Mesenchymal stem cell (in vitro differentiated cells and primary cell): Measurements from ENCODE around the gene NFASC.

ENCODE experiments used
- DNase-seq: peaks from one replicate; pipeline ENCODE4 v3.0.0-alpha.2; 2013
- H2AFZ ChIP-seq: one replicate; pipeline ENCODE4 v1.6.1; 2013; ENCODE audit warnings: low read depth, mild to moderate bottlenecking, control low read depth, inconsistent platforms, low read length, moderate library complexity
- H2AK5ac ChIP-seq: 2 replicates; pipeline ENCODE4 v1.6.1; 2013; ENCODE audit warnings: low read length, moderate library complexity, mild to moderate bottlenecking, inconsistent platforms; ENCODE audit not compliant: severe bottlenecking
- H2BK120ac ChIP-seq: one replicate; pipeline ENCODE4 v1.6.1; 2013; ENCODE audit warnings: low read depth, mild to moderate bottlenecking, inconsistent platforms, low read length, moderate library complexity
- H2BK12ac ChIP-seq, 2 experiments: one replicate each; pipeline ENCODE4 v1.6.1; 2013; ENCODE audit warnings: inconsistent platforms in 2 of 2, low read length in 2 of 2, mild to moderate bottlenecking in 2 of 2, moderate library complexity in 2 of 2, control low read depth in 1 of 2
- H2BK15ac ChIP-seq: one replicate; pipeline ENCODE4 v1.6.1; 2013; ENCODE audit warnings: mild to moderate bottlenecking, low read depth, inconsistent platforms; ENCODE audit not compliant: poor library complexity, severe bottlenecking
- H2BK5ac ChIP-seq: 2 replicates; pipeline ENCODE4 v1.6.1; 2013; ENCODE audit warnings: low read depth, mild to moderate bottlenecking, low read length, control low read depth, inconsistent platforms; ENCODE audit not compliant: poor library complexity, severe bottlenecking
- H3K14ac ChIP-seq, 2 experiments: one replicate each; pipeline ENCODE4 v1.6.1; 2013; ENCODE audit warnings: inconsistent platforms in 2 of 2, low read length in 2 of 2, control low read depth in 1 of 2, mild to moderate bottlenecking in 1 of 2, moderate library complexity in 1 of 2
- H3K18ac ChIP-seq, 2 experiments: one replicate each; pipeline ENCODE4 v1.6.1; 2013; ENCODE audit warnings: inconsistent platforms in 2 of 2, low read length in 2 of 2, control low read depth in 1 of 2, low read depth in 1 of 2, mild to moderate bottlenecking in 1 of 2
- H3K23ac ChIP-seq, 2 experiments: one replicate each; pipeline ENCODE4 v1.6.1; 2013; ENCODE audit warnings: inconsistent platforms in 2 of 2, low read length in 2 of 2, mild to moderate bottlenecking in 2 of 2, moderate library complexity in 2 of 2, control low read depth in 1 of 2
- H3K27ac ChIP-seq: 2 replicates; pipeline ENCODE4 v1.5.1; 2013; ENCODE audit warnings: mild to moderate bottlenecking, moderate library complexity, low read length, control low read depth, inconsistent platforms; ENCODE audit not compliant: poor library complexity, severe bottlenecking
- H3K27me3 ChIP-seq, 2 experiments: 2 replicates each; pipeline versions ENCODE4 v1.6.1 to v1.7.0; 2013; ENCODE audit warnings: low read length in 2 of 2, mild to moderate bottlenecking in 2 of 2, moderate library complexity in 2 of 2, control low read depth in 1 of 2, inconsistent platforms in 1 of 2; ENCODE audit not compliant: control insufficient read depth in 1 of 2, insufficient read depth in 1 of 2
- H3K36me3 ChIP-seq, 2 experiments: 2 replicates each; pipeline versions ENCODE4 v1.6.1 to v1.7.0; 2013; ENCODE audit warnings: low read length in 2 of 2, control low read depth in 1 of 2, inconsistent platforms in 1 of 2, low read depth in 1 of 2, mild to moderate bottlenecking in 1 of 2; ENCODE audit not compliant: insufficient read depth in 2 of 2, control insufficient read depth in 1 of 2
- H3K4ac ChIP-seq, 2 experiments: one replicate each; pipeline ENCODE4 v1.6.1; 2013; ENCODE audit warnings: inconsistent platforms in 2 of 2, low read length in 2 of 2, mild to moderate bottlenecking in 2 of 2, moderate library complexity in 2 of 2, control low read depth in 1 of 2, low read depth in 1 of 2
- H3K4me1 ChIP-seq: 2 replicates; pipeline ENCODE4 v1.6.1; 2013; ENCODE audit warnings: low read depth, low read length, control low read depth; ENCODE audit not compliant: control insufficient read depth, insufficient read depth
- H3K4me2 ChIP-seq: 2 replicates; pipeline ENCODE4 v1.6.1; 2013; ENCODE audit warnings: low read length, mild to moderate bottlenecking, inconsistent platforms; ENCODE audit not compliant: poor library complexity, severe bottlenecking
- H3K4me3 ChIP-seq, 2 experiments: 2 replicates each; pipeline versions ENCODE4 v1.5.1 to v1.7.0; 2013; ENCODE audit warnings: low read length in 2 of 2, mild to moderate bottlenecking in 2 of 2, control low read depth in 1 of 2, low read depth in 1 of 2; ENCODE audit not compliant: insufficient read depth in 1 of 2
- H3K79me1 ChIP-seq: replicated peaks from 2 replicates; pipeline ENCODE4 v1.6.1; 2013; ENCODE audit warnings: mild to moderate bottlenecking, control low read depth, low read length, inconsistent platforms; ENCODE audit not compliant: poor library complexity, severe bottlenecking
- H3K9ac ChIP-seq: 2 replicates; pipeline ENCODE4 v1.7.0; 2013; ENCODE audit warnings: mild to moderate bottlenecking, low read length, moderate library complexity
- H3K9me3 ChIP-seq: 2 replicates; pipeline ENCODE4 v1.7.0; 2013; ENCODE audit warnings: mild to moderate bottlenecking, low read length; ENCODE audit not compliant: control insufficient read depth
- H4K8ac ChIP-seq: one replicate; pipeline ENCODE4 v1.6.1; 2013; ENCODE audit warnings: inconsistent platforms, mild to moderate bottlenecking, low read length, moderate library complexity
- H4K91ac ChIP-seq: one replicate; pipeline ENCODE4 v1.6.1; 2013; ENCODE audit warnings: mild to moderate bottlenecking, low read length, inconsistent platforms
- WGBS: methylation state at CpG from one replicate; pipeline ENCODE4 v1.1.7; 2013; ENCODE audit warnings: mixed read lengths; 5-methylcytosine and 5-hydroxymethylcytosine counted together

The NFASC gene

DNA sequence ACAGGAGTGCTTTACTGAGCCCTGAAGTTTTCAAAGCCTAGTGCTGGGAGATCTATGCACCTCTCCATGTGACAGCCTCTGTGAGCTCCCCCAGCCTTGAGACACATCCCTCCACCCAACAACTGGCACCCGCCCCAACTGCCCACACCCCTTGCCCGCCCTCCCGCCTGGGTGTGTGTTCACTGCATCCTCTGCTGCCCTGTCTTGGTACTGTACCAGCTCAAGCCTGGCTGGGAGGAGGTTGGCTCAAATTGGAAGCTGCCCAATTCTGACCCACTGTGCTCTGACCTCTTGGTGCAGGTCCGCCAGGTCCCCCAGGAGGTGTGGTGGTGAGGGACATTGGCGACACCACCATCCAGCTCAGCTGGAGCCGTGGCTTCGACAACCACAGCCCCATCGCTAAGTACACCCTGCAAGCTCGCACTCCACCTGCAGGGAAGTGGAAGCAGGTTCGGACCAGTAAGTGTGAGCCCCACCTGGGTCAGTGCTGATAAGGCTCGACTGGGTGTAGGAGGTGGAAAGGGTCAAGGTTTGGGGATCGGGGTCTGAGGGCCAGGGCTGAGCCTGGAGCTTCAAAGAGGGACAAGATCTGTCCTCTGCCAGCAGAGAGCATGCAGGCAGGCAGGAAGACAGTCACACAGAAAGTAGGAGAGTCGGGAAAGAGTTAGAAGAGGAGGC lies 195.6 kb downstream of the NFASC start:
- Histone ChIP-seq H2BK5ac (no peak overlapping the region), H4K8ac (no peak overlapping the region), H3K4me3 (no peak overlapping the region), H2BK15ac (no peak overlapping the region), H4K91ac (no peak overlapping the region), H3K4me1 (peaks cover 5% of the 10 kb centered on the region), H3K79me1 (no peaks in the 10 kb centered on the region), H3K18ac (no peak overlapping the region), H2AK5ac (no peak overlapping the region), H2AFZ (no peak overlapping the region), H3K27ac (no peak overlapping the region), H3K9ac (no peak overlapping the region), H2BK120ac (no peak overlapping the region), H3K23ac (no peak overlapping the region), H3K14ac (no peak overlapping the region), H3K27me3 (peaks cover 12 to 39% of the 10 kb centered on the region in 2 experiments), H2BK12ac (no peak overlapping the region), H3K4ac (no peak overlapping the region), H3K36me3 (no peaks in the 10 kb centered on the region), H3K9me3 (no peaks in the 10 kb centered on the region), H3K4me2 (no peak overlapping the region)
- 67% methylated on average over 13 of the region's 13 CpGs for WGBS
- DNase-seq: no peak

GRCh38 chr1:205067031-205067430 lies 196.4 kb downstream of the NFASC start:
- H2BK15ac ChIP-seq: no peak overlapping the region
- no peak overlapping the region for H3K14ac ChIP-seq
- no peak overlapping the region for H2AK5ac ChIP-seq

GRCh38 chr1:205068001-205068400 lies 197.3 kb downstream of the NFASC start:
- H3K23ac ChIP-seq: no peak overlapping the region
- no peaks in the 10 kb centered on the region for H3K36me3 ChIP-seq
- H4K91ac ChIP-seq: no peak overlapping the region
- 100% methylated on average over 2 of the region's 4 CpGs for WGBS
- no peak overlapping the region for H2AFZ ChIP-seq
- no peak overlapping the region for H3K27ac ChIP-seq
- no peak overlapping the region for H2AK5ac ChIP-seq
- H3K9me3 ChIP-seq: no peaks in the 10 kb centered on the region
- H4K8ac ChIP-seq: no peak overlapping the region
- no peak overlapping the region for H3K4ac ChIP-seq
- no peak for DNase-seq
- no peak overlapping the region for H2BK15ac ChIP-seq
- no peaks in the 10 kb centered on the region for H3K79me1 ChIP-seq
- no peak overlapping the region for H3K4me2 ChIP-seq
- H3K4me1 ChIP-seq: no peaks in the 10 kb centered on the region
- no peak overlapping the region for H2BK120ac ChIP-seq
- H2BK5ac ChIP-seq: no peak overlapping the region
- no peak overlapping the region for H3K4me3 ChIP-seq
- peaks cover 12 to 28% of the 10 kb centered on the region in 2 experiments for H3K27me3 ChIP-seq
- no peak overlapping the region for H3K18ac ChIP-seq
- H3K14ac ChIP-seq: no peak overlapping the region
- no peak overlapping the region for H2BK12ac ChIP-seq
- H3K9ac ChIP-seq: no peak overlapping the region

More at GRCh38 chr1:205067031-205067430, 196.4 kb downstream of the NFASC start:
- H3K18ac ChIP-seq: no peak overlapping the region
- no peak overlapping the region for H3K27ac ChIP-seq
- peaks cover 12 to 37% of the 10 kb centered on the region in 2 experiments for H3K27me3 ChIP-seq
- H2BK5ac ChIP-seq: no peak overlapping the region
- no peak overlapping the region for H3K9ac ChIP-seq
- H4K8ac ChIP-seq: no peak overlapping the region
- no peaks in the 10 kb centered on the region for H3K9me3 ChIP-seq
- DNase-seq: no peak
- no peak overlapping the region for H3K4ac ChIP-seq
- no peak overlapping the region for H3K23ac ChIP-seq
- H3K4me3 ChIP-seq: no peak overlapping the region
- no peak overlapping the region for H3K4me2 ChIP-seq
- no peak overlapping the region for H2BK120ac ChIP-seq
- H2BK12ac ChIP-seq: no peak overlapping the region
- no peak overlapping the region for H4K91ac ChIP-seq
- H3K79me1 ChIP-seq: no peaks in the 10 kb centered on the region
- no peaks in the 10 kb centered on the region for H3K36me3 ChIP-seq
- H3K4me1 ChIP-seq: peaks cover under 1% of the 10 kb centered on the region
- H2AFZ ChIP-seq: no peak overlapping the region
- 80% methylated on average over 6 of the region's 6 CpGs for WGBS

- Histone ChIP-seq H3K27me3 (peaks cover 12 to 25% of the 10 kb centered on the region in 2 experiments), H4K8ac (no peak overlapping the region), H2AFZ (no peak overlapping the region), H3K27ac (no peak overlapping the region), H3K9me3 (no peaks in the 10 kb centered on the region), H3K4me3 (no peak overlapping the region), H2AK5ac (no peak overlapping the region), H3K18ac (no peak overlapping the region), H3K9ac (no peak overlapping the region), H2BK12ac (no peak overlapping the region), H3K36me3 (no peaks in the 10 kb centered on the region), H4K91ac (no peak overlapping the region), H3K14ac (no peak overlapping the region), H3K4ac (no peak overlapping the region), H2BK15ac (no peak overlapping the region), H3K4me2 (no peak overlapping the region), H2BK5ac (no peak overlapping the region), H3K4me1 (no peaks in the 10 kb centered on the region), H2BK120ac (no peak overlapping the region), H3K23ac (no peak overlapping the region), H3K79me1 (no peaks in the 10 kb centered on the region)
- WGBS: 79% methylated on average over 2 of the region's 2 CpGs
- no peak for DNase-seq
Observed at GRCh38 chr1:205068457-205069040, 197.9 kb downstream of the NFASC start.
